Ovary (tissue), 3 donors: ENCODE measurements around the gene IL18.

Experiments used
- CTCF ChIP-seq, 3 donors: fragments of 450-650 bp in 2 of 3; fragments of 200-600 bp in 1 of 3; IDR thresholded peaks; one replicate each; pipeline versions ENCODE4 v1.5.1 to v1.8.0; 2016 to 2022; ENCODE audit warnings: antibody characterized with exemption in 3 of 3, mild to moderate bottlenecking in 1 of 3
- EP300 ChIP-seq: sonication (generic); formaldehyde crosslinking; IDR thresholded peaks from one replicate; pipeline ENCODE4 v1.6.1; 2017; ENCODE audit warnings: antibody characterized with exemption
- POLR2A ChIP-seq: fragments of 450-650 bp; IDR thresholded peaks from one replicate; pipeline ENCODE4 v1.6.1; 2017; ENCODE audit warnings: antibody characterized with exemption, mild to moderate bottlenecking, moderate library complexity
- donor health status: DM: no; HTN: no; CAD: no.

DNA sequence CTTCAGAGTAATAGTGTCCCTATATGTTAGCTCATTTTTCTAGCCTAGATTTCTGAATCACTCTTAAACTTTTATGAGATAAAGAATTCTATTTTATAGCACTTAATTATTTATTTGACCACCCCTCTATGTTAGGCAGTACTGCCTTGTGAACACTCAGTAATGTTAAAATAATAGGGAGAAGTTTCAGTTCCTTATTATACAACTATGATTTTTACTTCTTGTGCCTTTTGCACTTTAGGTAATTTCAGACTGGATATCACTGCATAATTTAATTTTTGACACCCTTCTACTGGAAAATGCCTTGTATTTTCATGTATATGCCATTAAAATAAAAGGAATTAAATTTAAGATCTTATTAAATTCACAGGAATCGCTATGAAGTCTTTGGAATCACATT is 14.5 kb upstream of the IL18 start:
- TF ChIP-seq CTCF (IDR thresholded peaks at IDR 0.05) (no peak), EP300 (no peak), POLR2A (no peak)
